Immature natural killer cell (primary cell): ENCODE data around the gene RPH3AL. TPM values are rescaled to one million over a fixed set of nuclear protein-coding genes. Genes with fewer than 3 reads are reported as not detected.

Source experiments
- DNase-seq, 3 donors: peaks; one replicate each; pipeline ENCODE4 v3.0.0; 2022; ENCODE audit warnings: mixed read lengths in 1 of 3
- H3K27ac Mint-ChIP-seq, 6 donors: one replicate each; pipeline ENCODE4 v1.8.0; 2020; ENCODE audit warnings: mixed read lengths in 6 of 6, mild to moderate bottlenecking in 5 of 6, inconsistent platforms in 4 of 6, moderate library complexity in 3 of 6
- H3K27me3 Mint-ChIP-seq, 3 donors: one replicate each; pipeline ENCODE4 v1.8.0; 2020 to 2021; ENCODE audit warnings: low read depth in 3 of 3, mild to moderate bottlenecking in 3 of 3, mixed read lengths in 3 of 3, moderate library complexity in 3 of 3, inconsistent platforms in 1 of 3
- H3K36me3 Mint-ChIP-seq, 3 donors: one replicate each; pipeline ENCODE4 v1.8.0; 2020; ENCODE audit warnings: mixed read lengths in 3 of 3, inconsistent platforms in 2 of 3, mild to moderate bottlenecking in 2 of 3
- H3K4me1 Mint-ChIP-seq, 2 donors: one replicate each; pipeline ENCODE4 v1.8.0; 2020; ENCODE audit warnings: inconsistent platforms in 2 of 2, mild to moderate bottlenecking in 2 of 2, mixed read lengths in 2 of 2, moderate library complexity in 1 of 2
- H3K4me3 Mint-ChIP-seq, 5 donors: one replicate each; pipeline ENCODE4 v1.8.0; 2020; ENCODE audit warnings: mild to moderate bottlenecking in 5 of 5, mixed read lengths in 5 of 5, inconsistent platforms in 3 of 5, moderate library complexity in 3 of 5
- H3K9me3 Mint-ChIP-seq, 6 donors: one replicate each; pipeline ENCODE4 v1.8.0; 2020; ENCODE audit warnings: mild to moderate bottlenecking in 6 of 6, mixed read lengths in 6 of 6, inconsistent platforms in 4 of 6, moderate library complexity in 3 of 6
- polyA plus RNA-seq, 3 donors: library from polyadenylated mRNA; unstranded; fragments of 300-500 nt; fragmentation: Illumina TruSeq; gene quantifications; one replicate each; pipeline ENCODE4 v1.2.3, GENCODE V29; 2021

RPH3AL gene
- polyA plus RNA-seq, 3 donors from 2014 or later = 4.2 to 10.3 (median 4.5) TPM

DNA sequence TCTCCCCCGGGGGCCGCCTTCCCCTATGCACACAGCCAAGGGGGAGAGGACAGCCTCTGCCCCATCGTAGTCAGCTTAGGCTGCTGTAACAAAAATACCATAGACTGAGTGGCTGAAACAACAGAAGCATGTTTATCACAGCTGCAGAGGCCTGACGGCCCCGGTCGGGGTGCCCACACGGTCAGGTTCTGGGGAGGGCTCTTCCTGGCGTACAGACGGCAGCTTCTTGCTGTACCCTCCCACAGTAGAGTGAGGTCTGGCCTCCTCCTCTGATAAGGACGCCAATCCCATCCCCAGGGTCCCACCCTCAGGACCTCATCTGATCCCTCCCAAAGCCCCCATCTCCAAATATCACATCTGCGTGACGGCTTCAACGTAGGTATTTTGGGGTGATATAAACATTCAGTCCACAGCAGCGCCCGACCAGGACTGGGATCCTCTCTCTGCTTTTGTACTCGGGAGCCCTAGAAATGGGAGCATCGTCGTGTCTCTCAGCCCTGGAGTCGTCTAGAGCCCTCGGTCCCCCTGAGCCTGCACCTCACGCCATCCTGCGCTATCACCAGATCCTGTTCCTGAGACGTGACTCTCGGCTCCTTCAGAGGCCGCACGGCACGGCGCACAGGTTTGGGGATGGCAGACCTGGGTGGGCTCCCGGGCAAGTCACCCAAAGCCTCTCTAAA lies 67.8 kb downstream of the RPH3AL start:
- peak overlapping the region in 5 of 6 donors; percentile 24 to 85 (median 55) for H3K27ac Mint-ChIP-seq

DNA sequence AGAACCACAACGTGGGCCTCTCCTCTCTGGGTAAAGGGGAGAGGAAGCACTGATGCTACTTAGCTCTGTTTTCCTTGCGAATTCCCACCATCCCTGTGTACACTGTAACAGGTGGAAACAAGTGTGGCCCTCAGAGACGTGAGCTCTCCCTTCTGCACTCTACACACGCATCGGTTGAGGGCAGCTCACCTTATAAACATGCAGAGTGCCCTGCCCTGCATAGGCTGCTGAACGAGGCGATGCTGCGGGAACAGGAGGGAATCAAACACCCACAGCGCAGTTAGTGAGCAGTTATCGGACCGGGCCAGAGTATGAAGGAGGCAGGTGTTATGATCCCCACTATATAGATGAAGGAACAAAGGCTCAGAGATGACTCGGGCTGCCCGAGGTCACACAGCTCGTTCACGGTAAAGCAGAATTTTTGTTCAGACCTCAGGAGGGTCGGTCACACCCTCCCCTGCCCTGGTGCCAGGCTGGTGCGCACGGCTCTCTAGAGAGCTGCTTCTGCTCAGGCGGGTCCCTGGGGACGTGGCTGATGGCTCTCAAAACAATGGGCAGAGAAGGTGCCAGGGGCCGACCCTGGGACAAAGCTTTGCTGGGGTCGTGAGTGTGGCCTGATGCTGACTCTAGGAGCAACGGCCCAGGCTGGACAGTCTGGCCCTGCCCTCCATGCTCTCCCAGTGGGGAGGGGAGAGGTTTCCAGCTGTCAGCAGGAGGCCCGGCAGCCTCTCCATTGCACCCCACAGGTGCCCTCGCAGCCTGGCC lies 68.5 kb downstream of the RPH3AL start:
- H3K4me1 Mint-ChIP-seq = peaks cover 8 to 11% of the 10 kb centered on the region in 2 donors
- no peak for DNase-seq
- peak overlapping the region in 5 of 6 donors; percentile 17 to 85 (median 74) for H3K27ac Mint-ChIP-seq
- H3K9me3 Mint-ChIP-seq = no peaks in the 10 kb centered on the region
- no peak overlapping the region for H3K4me3 Mint-ChIP-seq
- H3K27me3 Mint-ChIP-seq = peaks cover 8 to 14% (median 11%) of the 10 kb centered on the region in 3 donors
- H3K36me3 Mint-ChIP-seq = peaks cover 0 to 4% (median 0%) of the 10 kb centered on the region in 3 donors

More for the DNA sequence above, 67.8 kb downstream of the RPH3AL start:
- peaks cover 0 to 2% (median 0%) of the 10 kb centered on the region in 3 donors for H3K36me3 Mint-ChIP-seq
- no peak overlapping the region for H3K4me3 Mint-ChIP-seq
- no peak for DNase-seq
- peaks cover 13 to 18% of the 10 kb centered on the region in 2 donors for H3K4me1 Mint-ChIP-seq
- H3K27me3 Mint-ChIP-seq = peaks cover 11 to 14% (median 11%) of the 10 kb centered on the region in 3 donors
- H3K9me3 Mint-ChIP-seq = no peaks in the 10 kb centered on the region

DNA sequence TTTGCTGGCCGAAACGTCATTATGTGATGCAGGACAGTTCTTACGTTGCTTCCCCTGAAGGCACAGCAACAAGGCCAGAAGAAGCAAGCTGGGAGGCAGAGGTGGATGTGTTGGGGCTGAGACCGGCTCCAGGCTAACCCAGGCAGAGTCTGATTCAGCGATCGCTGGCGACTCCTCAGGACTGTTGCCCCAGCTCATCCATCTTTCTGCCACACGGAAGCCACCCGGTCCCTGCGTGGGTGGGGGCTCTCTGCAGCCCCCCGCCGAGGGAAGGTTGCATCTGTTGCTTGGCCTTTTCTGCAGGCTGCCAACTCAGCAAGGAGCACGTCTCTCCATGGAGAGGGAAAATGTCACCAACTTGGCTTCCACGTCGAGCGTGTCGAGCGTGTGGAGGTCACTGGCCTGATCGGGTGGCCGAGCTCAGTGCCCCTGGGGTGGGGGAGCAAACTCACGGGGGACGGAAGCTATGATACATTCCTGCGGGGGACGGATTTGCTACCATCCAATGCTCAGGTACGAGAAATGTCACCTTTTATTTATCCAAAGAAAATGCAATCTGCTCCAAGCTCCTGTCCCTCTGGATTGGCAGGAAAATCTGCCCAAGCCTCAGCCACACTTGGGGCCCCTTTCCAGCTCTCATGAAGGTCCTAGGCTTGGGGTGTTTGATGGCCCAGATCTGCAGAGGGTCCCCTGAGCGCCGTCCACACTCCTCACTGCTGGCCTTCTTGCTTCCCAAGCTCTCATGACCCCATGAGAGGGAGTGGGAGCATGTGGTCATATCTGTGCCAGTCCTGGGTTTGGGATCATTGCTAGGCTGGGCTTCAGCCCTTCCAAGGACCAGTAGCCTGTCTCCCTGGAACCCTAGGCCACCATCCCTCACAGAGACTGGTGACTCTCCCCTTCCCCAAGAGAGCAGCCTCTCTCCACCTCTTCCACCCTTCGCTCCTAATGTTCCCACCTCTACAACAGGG lies 69.4 kb downstream of the RPH3AL start:
- peaks cover 5 to 7% of the 10 kb centered on the region in 2 donors for H3K4me1 Mint-ChIP-seq
- DNase-seq = no peak
- H3K4me3 Mint-ChIP-seq = no peak overlapping the region
- peak overlapping the region in 3 of 6 donors; percentile 74 to 78 (median 76) for H3K27ac Mint-ChIP-seq
- no peaks in the 10 kb centered on the region for H3K9me3 Mint-ChIP-seq
- H3K36me3 Mint-ChIP-seq = peaks cover 0 to 4% (median 0%) of the 10 kb centered on the region in 3 donors
- H3K27me3 Mint-ChIP-seq = peaks cover 5 to 11% (median 7%) of the 10 kb centered on the region in 3 donors

DNA sequence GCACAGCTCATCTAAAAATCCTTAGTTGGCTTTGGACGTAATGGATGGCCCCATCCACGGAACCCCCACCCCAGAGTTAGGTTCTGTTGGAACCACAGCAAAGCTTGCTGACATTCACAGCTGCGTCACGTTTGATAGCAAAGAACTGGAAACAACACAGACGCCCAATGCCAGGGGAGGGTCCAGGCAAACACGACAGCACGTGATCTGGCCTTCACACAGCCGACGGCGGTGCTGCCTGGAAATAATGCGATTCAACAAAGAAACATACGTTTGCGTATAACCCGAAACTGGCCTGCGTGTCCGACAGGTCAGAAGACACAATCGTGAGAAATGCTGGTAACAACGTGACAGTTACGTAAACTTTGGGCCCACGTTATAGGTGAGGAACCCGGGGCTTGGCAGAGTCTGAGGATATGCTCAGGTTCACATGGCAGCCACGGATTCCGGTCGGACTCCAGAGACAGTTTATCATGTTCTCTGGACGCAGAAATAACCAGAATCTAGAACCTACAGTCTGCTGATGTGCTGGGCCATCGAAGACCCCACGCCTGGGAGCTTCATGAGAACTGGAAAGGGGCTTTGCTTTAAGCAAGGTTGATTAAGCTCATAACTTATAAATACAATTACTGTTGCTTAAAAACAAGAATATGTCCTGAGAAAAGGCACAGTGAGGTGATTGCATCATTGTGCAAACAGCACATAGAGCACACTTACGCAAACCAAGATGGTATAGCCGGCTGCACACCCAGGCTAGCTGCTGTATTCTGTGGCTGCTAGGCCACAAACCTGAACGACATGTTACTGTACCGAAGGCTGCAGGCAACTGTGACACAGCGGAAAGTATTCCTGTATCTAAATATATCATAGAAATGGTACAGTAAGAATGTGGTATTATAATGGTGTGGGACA lies 70.4 kb downstream of the RPH3AL start:
- H3K36me3 Mint-ChIP-seq = peaks cover 0 to 4% (median 0%) of the 10 kb centered on the region in 3 donors
- peaks cover 5 to 7% of the 10 kb centered on the region in 2 donors for H3K4me1 Mint-ChIP-seq
- no peaks in the 10 kb centered on the region for H3K9me3 Mint-ChIP-seq
- peak overlapping the region in 4 of 6 donors; percentile 58 to 76 (median 69) for H3K27ac Mint-ChIP-seq
- DNase-seq = no peak
- H3K27me3 Mint-ChIP-seq = peaks cover 5 to 11% (median 7%) of the 10 kb centered on the region in 3 donors
- no peak overlapping the region for H3K4me3 Mint-ChIP-seq

DNA sequence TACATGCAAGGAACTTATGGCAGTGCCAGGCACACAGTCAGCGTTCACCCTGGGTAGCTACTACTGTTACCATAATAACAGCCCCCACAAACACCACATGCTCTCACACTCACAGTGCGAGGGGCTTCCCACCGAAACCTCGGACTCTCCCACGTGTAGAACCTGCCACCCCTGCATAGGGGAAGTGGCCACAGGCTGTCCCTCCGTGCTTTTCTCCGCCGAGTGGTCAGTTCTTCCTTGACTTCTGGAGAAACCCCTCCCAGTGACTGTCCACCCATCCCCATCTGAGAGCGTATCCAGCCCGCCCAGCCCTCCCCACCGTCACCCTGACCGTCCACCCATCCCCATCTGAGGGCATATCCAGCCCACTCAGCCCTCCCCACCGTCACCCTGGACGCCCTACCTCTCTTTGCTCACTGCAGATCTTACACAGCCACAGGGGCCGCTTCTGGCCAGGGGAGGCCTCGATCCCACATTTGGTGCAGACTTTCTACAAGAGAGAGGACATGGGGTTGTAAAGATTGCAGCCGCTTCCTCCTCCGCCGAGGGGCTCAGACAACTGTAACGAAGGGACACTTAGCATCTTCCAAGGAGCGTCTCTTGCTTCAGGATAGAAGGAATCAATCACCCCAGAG lies 71.1 kb downstream of the RPH3AL start:
- peaks cover 0 to 4% (median 0%) of the 10 kb centered on the region in 3 donors for H3K36me3 Mint-ChIP-seq
- peaks cover 3% of the 10 kb centered on the region in 2 donors for H3K4me1 Mint-ChIP-seq
- peak in 1 of 3 donors; percentile 9 for DNase-seq
- H3K27me3 Mint-ChIP-seq = peaks cover 3 to 7% (median 4%) of the 10 kb centered on the region in 3 donors
- peak overlapping the region in 4 of 6 donors; percentile 10 to 65 (median 60) for H3K27ac Mint-ChIP-seq
- no peaks in the 10 kb centered on the region for H3K9me3 Mint-ChIP-seq
- no peak overlapping the region for H3K4me3 Mint-ChIP-seq

DNA sequence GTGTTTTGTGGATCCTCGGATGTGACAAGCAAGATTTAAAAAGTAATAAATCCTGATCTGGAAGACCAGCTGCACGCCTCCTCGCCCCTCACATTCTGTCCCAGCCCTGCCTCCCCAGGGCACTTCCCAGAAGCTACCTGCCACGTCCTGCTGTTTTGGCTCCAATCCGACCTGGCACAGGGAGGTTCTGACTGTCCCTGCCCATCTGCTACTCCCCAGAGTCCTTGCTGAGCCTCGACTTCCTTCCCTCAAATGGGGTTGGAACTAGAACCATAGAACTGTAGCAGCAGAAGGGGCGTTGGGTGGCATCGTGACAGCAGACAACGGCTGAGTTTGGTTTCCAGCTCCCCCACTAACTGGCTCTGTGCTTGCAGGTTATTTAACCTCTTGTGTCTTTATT lies 71.7 kb downstream of the RPH3AL start:
- peaks cover 1 to 6% (median 4%) of the 10 kb centered on the region in 3 donors for H3K27me3 Mint-ChIP-seq
- peaks cover 0 to 4% (median 0%) of the 10 kb centered on the region in 3 donors for H3K36me3 Mint-ChIP-seq
- no peak for DNase-seq
- H3K4me1 Mint-ChIP-seq = no peaks in the 10 kb centered on the region
- no peaks in the 10 kb centered on the region for H3K9me3 Mint-ChIP-seq
- H3K27ac Mint-ChIP-seq = peak overlapping the region in 3 of 6 donors; percentile 49 to 67 (median 65)
- no peak overlapping the region for H3K4me3 Mint-ChIP-seq

DNA sequence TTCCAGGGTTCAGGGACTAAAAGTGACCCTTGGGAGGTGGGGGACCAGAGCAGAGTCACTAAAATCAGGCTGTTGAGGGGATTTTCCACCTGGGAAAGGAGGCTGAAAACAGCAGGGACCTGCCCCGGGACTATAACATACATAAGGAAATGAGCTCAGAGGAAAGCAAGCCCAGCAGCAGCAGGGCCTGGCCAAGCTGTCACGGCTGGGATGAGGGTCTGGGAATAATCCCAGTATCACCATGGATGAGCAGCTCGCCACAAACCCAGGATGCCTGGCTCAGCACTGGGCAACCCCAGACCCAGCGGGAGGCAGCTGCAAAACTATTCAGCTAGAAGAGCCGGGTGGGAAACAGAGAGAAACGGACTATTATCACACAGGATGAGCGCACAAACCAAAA lies 72.4 kb downstream of the RPH3AL start:
- peak overlapping the region in 2 of 6 donors; percentile 1 to 53 for H3K27ac Mint-ChIP-seq
- H3K9me3 Mint-ChIP-seq = no peaks in the 10 kb centered on the region

DNA sequence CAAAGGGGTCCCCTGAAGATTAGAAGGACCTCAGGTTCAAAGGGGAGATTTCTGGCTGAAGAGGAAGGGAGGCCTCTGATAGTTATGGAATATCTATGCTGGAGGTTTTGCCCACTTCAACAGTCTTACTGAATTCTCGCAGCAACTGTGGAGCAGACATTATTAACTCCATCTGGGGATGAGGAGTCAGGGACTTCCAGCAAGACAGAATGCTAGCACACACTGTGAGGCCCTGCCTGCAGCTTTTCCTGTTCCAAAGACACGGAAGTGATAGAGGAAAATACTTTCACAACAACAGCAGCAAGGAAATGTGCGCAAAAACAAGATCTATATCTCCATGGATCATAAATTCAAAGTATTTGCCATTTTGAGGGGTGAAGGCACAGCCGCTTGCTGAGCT lies 72.8 kb downstream of the RPH3AL start:
- no peaks in the 10 kb centered on the region for H3K9me3 Mint-ChIP-seq
- H3K36me3 Mint-ChIP-seq = peaks cover 0 to 4% (median 0%) of the 10 kb centered on the region in 3 donors
- peak overlapping the region in 1 of 6 donors; percentile 53 for H3K27ac Mint-ChIP-seq
- no peak overlapping the region for H3K4me3 Mint-ChIP-seq
- H3K4me1 Mint-ChIP-seq = no peaks in the 10 kb centered on the region
- H3K27me3 Mint-ChIP-seq = peaks cover 0 to 2% (median 1%) of the 10 kb centered on the region in 3 donors
- DNase-seq = no peak

More for the DNA sequence above, 72.4 kb downstream of the RPH3AL start:
- Mint-ChIP-seq H3K27me3 (peaks cover 0 to 2% (median 1%) of the 10 kb centered on the region in 3 donors), H3K4me1 (no peaks in the 10 kb centered on the region), H3K4me3 (no peak overlapping the region), H3K36me3 (peaks cover 0 to 4% (median 0%) of the 10 kb centered on the region in 3 donors)
- no peak for DNase-seq

DNA sequence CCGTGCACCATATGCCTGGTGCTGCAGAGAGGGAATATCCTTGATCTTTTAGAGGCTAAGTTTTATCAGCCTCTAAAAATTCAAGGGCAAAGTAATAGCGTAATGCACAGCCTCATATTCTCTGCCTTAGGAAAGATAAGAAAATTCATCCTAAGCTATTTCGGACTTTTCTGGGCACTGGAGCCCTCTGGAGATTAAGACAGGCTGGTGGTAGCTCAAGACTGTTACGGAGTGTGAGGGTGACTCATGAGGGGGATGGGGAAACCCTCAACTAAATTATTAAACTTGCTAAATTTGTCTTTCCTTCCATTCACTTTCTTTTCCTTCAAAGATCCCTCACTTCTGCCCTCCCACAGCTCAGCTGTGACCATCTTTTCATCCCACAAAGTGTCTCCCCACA lies 73.3 kb downstream of the RPH3AL start:
- Mint-ChIP-seq H3K27ac (peak overlapping the region in 2 of 6 donors; percentile 10 to 56), H3K36me3 (peaks cover 0 to 4% (median 0%) of the 10 kb centered on the region in 3 donors), H3K4me1 (no peaks in the 10 kb centered on the region), H3K27me3 (peaks cover 0 to 2% (median 1%) of the 10 kb centered on the region in 3 donors), H3K4me3 (no peak overlapping the region), H3K9me3 (no peaks in the 10 kb centered on the region)
- no peak for DNase-seq

DNA sequence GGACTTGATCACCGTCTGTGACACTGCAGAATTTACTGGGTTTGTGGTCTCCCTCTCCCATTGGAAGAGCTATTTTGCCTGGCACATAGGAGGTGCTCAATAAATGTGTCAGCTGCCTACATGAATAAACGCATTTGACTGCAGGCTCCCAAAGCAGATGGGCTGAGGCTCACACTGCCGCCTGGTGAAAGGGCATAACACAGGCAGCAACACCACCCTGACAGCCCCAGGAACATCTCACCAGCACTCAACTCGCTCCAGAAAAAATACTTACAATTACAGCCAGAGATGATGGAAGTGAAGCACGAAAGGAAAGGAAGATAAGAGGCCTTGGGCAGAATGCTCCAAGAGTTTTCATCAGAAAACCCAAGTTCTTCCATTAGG lies 73.9 kb downstream of the RPH3AL start:
- no peak for DNase-seq
- Mint-ChIP-seq H3K27me3 (peaks cover 0 to 2% (median 1%) of the 10 kb centered on the region in 3 donors), H3K4me3 (no peak overlapping the region), H3K9me3 (no peaks in the 10 kb centered on the region), H3K4me1 (no peaks in the 10 kb centered on the region), H3K36me3 (peaks cover 0 to 4% (median 0%) of the 10 kb centered on the region in 3 donors), H3K27ac (peak overlapping the region in 1 of 6 donors; percentile 10)

DNA sequence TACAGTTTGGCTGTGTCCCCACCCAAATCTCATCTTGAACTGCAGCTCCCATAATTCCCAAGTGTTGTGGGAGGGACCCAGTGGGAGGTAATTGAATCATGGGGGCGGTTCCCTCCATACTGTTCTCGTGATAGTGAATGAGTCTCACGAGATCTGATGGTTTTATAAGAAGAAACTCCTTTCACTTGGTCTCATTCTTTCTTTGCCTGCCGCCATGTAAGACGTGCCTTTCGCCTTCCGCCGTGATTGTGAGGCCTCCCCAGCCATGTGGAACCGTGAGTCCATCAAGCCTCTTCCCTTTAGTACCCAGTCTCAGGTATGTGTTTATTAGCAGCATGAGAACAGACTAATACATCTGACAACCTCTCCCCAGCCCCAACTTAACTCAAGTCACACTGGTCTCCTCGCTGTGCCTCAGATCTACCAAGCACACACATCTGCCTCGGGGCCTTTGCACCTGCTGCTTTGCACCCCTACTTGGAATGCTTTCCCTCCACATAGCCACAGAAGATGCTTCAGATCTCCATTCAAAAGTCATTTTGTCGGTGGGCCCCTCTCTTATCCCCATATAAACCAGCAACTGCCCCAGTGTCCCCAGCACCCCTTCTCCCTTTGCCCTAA lies 74.4 kb downstream of the RPH3AL start:
- no peaks in the 10 kb centered on the region for H3K4me1 Mint-ChIP-seq
- H3K27ac Mint-ChIP-seq = peak overlapping the region in 2 of 6 donors; percentile 4 to 10
- H3K4me3 Mint-ChIP-seq = no peak overlapping the region
- H3K36me3 Mint-ChIP-seq = peaks cover 0 to 4% (median 0%) of the 10 kb centered on the region in 3 donors
- DNase-seq = no peak
- no peaks in the 10 kb centered on the region for H3K9me3 Mint-ChIP-seq
- H3K27me3 Mint-ChIP-seq = peaks cover 0 to 2% (median 1%) of the 10 kb centered on the region in 3 donors
